Psoas muscle (tissue), 8 donors: Measurements from ENCODE around the gene GRIPAP1. TPM values are rescaled to one million over a fixed set of nuclear protein-coding genes. Genes with fewer than 3 reads are reported as not detected.

ENCODE experiments used
- ATAC-seq, 4 donors: fragments of 200-7000 bp; cut with Tn5 transposase; one replicate each; pipeline ENCODE4 v1.9.1; 2020; ENCODE audit warnings: moderate library complexity in 3 of 4, mild to moderate bottlenecking in 2 of 4
- DNase-seq, 2 donors: peaks; one replicate each; pipeline ENCODE4 v3.0.0-alpha.2; 2020
- H3K27ac ChIP-seq: fragments of 200-600 bp; one replicate; pipeline ENCODE4 v1.8.0; 2022
- H3K27me3 ChIP-seq, 3 donors: fragments of 200-600 bp in 1 of 3; one replicate each; pipeline versions ENCODE4 v1.6.1 to v1.8.0; 2013 to 2022; ENCODE audit warnings: low read length in 2 of 3, mild to moderate bottlenecking in 2 of 3, moderate library complexity in 1 of 3; ENCODE audit not compliant: insufficient read depth in 3 of 3
- H3K36me3 ChIP-seq, 2 donors: fragments of 200-600 bp in 1 of 2; one replicate each; pipeline versions ENCODE4 v1.6.1 to v1.8.0; 2013 to 2022; ENCODE audit warnings: low read depth in 1 of 2, mild to moderate bottlenecking in 1 of 2, moderate library complexity in 1 of 2; ENCODE audit not compliant: insufficient read depth in 1 of 2
- H3K4me1 ChIP-seq: fragments of 200-600 bp; one replicate; pipeline ENCODE4 v1.8.0; 2022
- H3K4me3 ChIP-seq: fragments of 200-600 bp; one replicate; pipeline ENCODE4 v1.8.0; 2022; ENCODE audit warnings: mild to moderate bottlenecking
- H3K9me3 ChIP-seq: fragments of 200-600 bp; one replicate; pipeline ENCODE4 v1.8.0; 2022
- WGBS, 3 donors: extraction: QIAGEN DNeasy Blood & Tissue Kit; methylation state at CpG; one replicate each; pipeline versions ENCODE4 v1.1.6 to v1.1.7; 2013; 5-methylcytosine and 5-hydroxymethylcytosine counted together
- intact Hi-C, 2 donors: fragments of 100-400 bp; cut with DNase I; formaldehyde crosslinking; loops; one replicate each; pipeline versions ENCODE4 v1.11.0 to v1.14.2; 2022
- polyA plus RNA-seq, 3 donors: library from polyadenylated mRNA; stranded (reverse); fragments of 200-250 nt; gene quantifications; one replicate each; pipeline ENCODE4 v1.2.3, GENCODE V29; 2013
- total RNA-seq, 4 donors: library from RNA; stranded (reverse); fragmentation: NEBNext Ultra II Directional in 2 of 4; extraction: Animal tissue kit (Norgen Biotek cat#: 25700) in 2 of 4; gene quantifications; one replicate each; pipeline versions ENCODE4 v1.2.1 to v1.2.4, GENCODE V29; 2021 to 2023
- TF ChIP-seq, protein P1 (sequence below): fragments of 200-600 bp; IDR thresholded peaks from one replicate; pipeline ENCODE4 v1.8.0; 2022; ENCODE audit warnings: antibody characterized with exemption
- donor health status: healthy with polysubstance abuse.
- donor health status: DM: no; HTN: no; CAD: no; lungs with moderate emphysema.
- donor health status: Bipolar disorder and iron deficiency.
- donor health status: healthy.
- donor health status: DM: yes; HTN: yes; CAD: no.
- donor health status: DM: no; HTN: no; CAD: no.
- donor health status: DM: no; HTN: no; CAD: no.
- donor health status: DM: yes; HTN: yes; CAD: no.

GRIPAP1 gene
- total and polyA plus RNA-seq, 7 donors, result 12.6 to 23.6 (median 16.7) TPM

DNA sequence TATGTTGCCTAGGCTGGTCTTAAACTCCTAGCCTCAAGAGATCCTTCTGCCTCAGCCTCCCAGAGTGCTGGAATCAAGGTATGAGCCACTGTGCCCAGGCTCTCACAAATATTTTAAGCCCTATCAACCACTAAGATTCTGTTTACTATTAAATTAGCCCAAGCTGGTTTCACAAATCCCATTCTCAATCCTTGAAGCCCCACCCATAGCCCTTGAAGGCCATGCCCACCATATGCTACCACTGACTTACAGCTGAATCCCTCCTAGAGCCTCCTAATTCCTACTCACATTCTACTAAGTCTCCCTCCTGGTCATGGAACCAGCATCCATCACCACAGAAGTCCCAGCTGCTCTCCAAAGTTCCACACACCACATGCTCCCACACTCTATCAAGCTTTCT, 9.7 kb downstream of the GRIPAP1 start:
- ATAC-seq, result no peak
- Histone ChIP-seq H3K4me3 (no peak overlapping the region), H3K36me3 (peaks cover 0 to 67% of the 10 kb centered on the region in 2 donors), H3K4me1 (no peaks in the 10 kb centered on the region), H3K9me3 (no peaks in the 10 kb centered on the region), H3K27ac (no peak overlapping the region), H3K27me3 (peaks cover 0 to 3% (median 0%) of the 10 kb centered on the region in 3 donors)
- intact Hi-C loops, result no loop called here
- TF ChIP-seq, protein P1, sequence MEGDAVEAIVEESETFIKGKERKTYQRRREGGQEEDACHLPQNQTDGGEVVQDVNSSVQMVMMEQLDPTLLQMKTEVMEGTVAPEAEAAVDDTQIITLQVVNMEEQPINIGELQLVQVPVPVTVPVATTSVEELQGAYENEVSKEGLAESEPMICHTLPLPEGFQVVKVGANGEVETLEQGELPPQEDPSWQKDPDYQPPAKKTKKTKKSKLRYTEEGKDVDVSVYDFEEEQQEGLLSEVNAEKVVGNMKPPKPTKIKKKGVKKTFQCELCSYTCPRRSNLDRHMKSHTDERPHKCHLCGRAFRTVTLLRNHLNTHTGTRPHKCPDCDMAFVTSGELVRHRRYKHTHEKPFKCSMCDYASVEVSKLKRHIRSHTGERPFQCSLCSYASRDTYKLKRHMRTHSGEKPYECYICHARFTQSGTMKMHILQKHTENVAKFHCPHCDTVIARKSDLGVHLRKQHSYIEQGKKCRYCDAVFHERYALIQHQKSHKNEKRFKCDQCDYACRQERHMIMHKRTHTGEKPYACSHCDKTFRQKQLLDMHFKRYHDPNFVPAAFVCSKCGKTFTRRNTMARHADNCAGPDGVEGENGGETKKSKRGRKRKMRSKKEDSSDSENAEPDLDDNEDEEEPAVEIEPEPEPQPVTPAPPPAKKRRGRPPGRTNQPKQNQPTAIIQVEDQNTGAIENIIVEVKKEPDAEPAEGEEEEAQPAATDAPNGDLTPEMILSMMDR, result no peak
- DNase-seq, result no peak

DNA sequence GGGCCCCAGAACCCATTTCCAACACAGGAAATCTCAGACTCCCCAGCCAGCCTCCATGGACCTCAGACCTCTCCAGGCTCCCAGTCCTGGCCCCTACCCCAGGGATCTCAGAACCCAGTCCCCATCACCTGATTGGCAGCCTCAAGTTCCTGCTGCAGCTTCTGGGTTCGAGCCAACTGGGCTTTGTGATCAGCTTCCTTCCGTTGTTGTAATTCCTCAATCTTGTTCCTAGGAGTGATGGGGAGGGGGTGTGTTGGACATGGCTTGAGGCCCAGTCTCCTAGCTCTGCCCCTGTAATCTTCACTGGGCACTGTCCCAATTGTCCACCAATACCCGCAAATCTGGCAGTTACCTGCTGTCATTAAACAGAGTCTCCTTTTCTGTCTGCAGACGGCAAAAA, 12.6 kb downstream of the GRIPAP1 start:
- intact Hi-C loops, result no loop called here
- Histone ChIP-seq H3K9me3 (no peaks in the 10 kb centered on the region), H3K4me3 (no peak overlapping the region), H3K4me1 (no peaks in the 10 kb centered on the region), H3K27ac (no peak overlapping the region), H3K27me3 (peaks cover 0 to 3% (median 0%) of the 10 kb centered on the region in 3 donors), H3K36me3 (peaks cover 0 to 55% of the 10 kb centered on the region in 2 donors)
- TF ChIP-seq, protein P1, result no peak
- DNase-seq (no peak), ATAC-seq (no peak)
- 66 to 82% (median 70%) methylated on average over 4 of the region's 4 CpGs for WGBS, 3 donors

DNA sequence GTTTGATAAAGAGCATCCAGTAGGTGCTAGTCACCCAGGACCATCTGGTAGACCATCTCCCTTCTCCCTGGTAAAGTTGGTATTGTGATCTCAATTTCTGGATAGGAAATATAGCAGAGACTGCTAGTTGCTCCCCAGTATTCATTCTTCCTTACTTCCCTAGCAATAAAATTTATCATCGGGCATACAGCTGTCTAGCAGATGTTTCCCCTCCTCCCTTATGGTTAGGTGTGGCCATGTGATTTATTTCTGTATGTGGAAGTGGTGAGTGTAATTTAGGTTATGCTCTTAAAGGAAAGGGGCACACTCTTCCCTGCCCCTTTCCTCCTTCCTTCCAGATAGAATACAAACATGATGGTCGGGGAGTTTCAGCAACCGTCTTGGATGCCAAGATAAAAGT, 18.2 kb downstream of the GRIPAP1 start:
- no peaks in the 10 kb centered on the region for H3K9me3 ChIP-seq
- H3K27ac ChIP-seq, result no peak overlapping the region
- peaks cover 2 to 63% of the 10 kb centered on the region in 2 donors for H3K36me3 ChIP-seq
- no peak for ATAC-seq
- intact Hi-C loops, result no loop called here
- no peak for DNase-seq
- 59 to 87% (median 86%) methylated on average over 3 of the region's 3 CpGs for WGBS, 3 donors
- no peaks in the 10 kb centered on the region for H3K27me3 ChIP-seq
- H3K4me3 ChIP-seq, result no peak overlapping the region
- H3K4me1 ChIP-seq, result no peaks in the 10 kb centered on the region
- TF ChIP-seq, protein P1, result no peak

DNA sequence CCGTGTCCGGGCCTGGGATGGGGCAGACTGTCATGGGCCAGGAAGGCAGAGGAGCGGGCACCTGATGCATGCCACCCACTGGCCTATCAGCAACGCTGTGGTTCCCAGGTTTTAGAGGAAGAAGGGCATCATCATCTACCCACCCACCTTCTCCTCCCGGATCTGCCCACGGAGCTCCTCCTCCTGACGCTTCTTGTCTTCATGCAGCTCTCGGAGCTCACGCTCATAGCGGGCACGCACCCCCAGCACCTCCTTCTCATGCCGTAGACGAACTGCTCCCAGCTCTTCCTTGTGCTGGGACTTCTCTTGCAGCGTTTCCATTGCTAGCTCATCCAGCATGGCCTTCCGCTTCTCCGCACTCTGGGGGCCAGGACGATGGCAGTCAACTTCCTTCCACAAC, 19.0 kb downstream of the GRIPAP1 start:
- H3K36me3 ChIP-seq, result peaks cover 2 to 63% of the 10 kb centered on the region in 2 donors

More for the DNA sequence above, 19.0 kb downstream of the GRIPAP1 start:
- Histone ChIP-seq H3K9me3 (no peaks in the 10 kb centered on the region), H3K27me3 (peaks cover 0 to under 1% (median 0%) of the 10 kb centered on the region in 3 donors), H3K4me3 (no peak overlapping the region), H3K27ac (no peak overlapping the region), H3K4me1 (no peaks in the 10 kb centered on the region)
- WGBS, 3 donors, result 89 to 93% (median 92%) methylated on average over 9 to 17 of the region's 17 CpGs
- DNase-seq (no peak), ATAC-seq (no peak)
- intact Hi-C loops, result no loop called here
- TF ChIP-seq, protein P1, result no peak
